IMR-90 (cell line): ENCODE data around the gene UNC79. TPM values are rescaled to one million over a fixed set of nuclear protein-coding genes. Genes with fewer than 3 reads are reported as not detected.

ENCODE experiments used
- ATAC-seq: fragments of 200-7000 bp; cut with Tn5 transposase; 2 replicates; pipeline ENCODE4 v1.9.1; 2020; ENCODE audit warnings: low read depth, mild to moderate bottlenecking, moderate library complexity
- BruUV-seq: library from RNA; stranded (reverse); fragments of 400-500 nt; replicated peaks from 2 replicates; lab custom pipeline; 2021; lab: Mats Ljungman, UMichigan
- CTCF ChIA-PET: fragments of 300-600 bp; formaldehyde crosslinking; extraction: SDS; loops from one replicate; lab custom pipeline; 2021; ENCODE audit warnings: antibody characterized with exemption; lab: Yijun Ruan, JAX
- POLR2A ChIA-PET: fragments of 300-600 bp; sonication (Branson Sonifier 250); formaldehyde crosslinking; loops from one replicate; lab custom pipeline; 2022; ENCODE audit warnings: antibody characterized with exemption; ENCODE audit not compliant: unreplicated experiment; lab: Charles Lee
- DNase-seq: peaks from one replicate; pipeline ENCODE4 v3.0.0; 2013
- H2AFZ ChIP-seq: replicated peaks from 2 replicates; pipeline ENCODE3; 2013; ENCODE audit warnings: low read length, mild to moderate bottlenecking; ENCODE audit not compliant: poor library complexity
- H2AK5ac ChIP-seq: 2 replicates; pipeline ENCODE4 v1.6.1; 2013; ENCODE audit warnings: low read depth, low read length, inconsistent platforms
- H2AK9ac ChIP-seq: replicated peaks from 2 replicates; pipeline ENCODE3; 2013; ENCODE audit warnings: mild to moderate bottlenecking, low read depth, low read length, moderate library complexity; ENCODE audit not compliant: poor library complexity
- H2BK120ac ChIP-seq: 2 replicates; pipeline ENCODE4 v1.6.1; 2013; ENCODE audit warnings: low read depth, low read length, inconsistent platforms
- H2BK15ac ChIP-seq: 3 replicates; pipeline ENCODE4 v1.6.1; 2013; ENCODE audit warnings: low read depth, low read length, inconsistent platforms
- H2BK20ac ChIP-seq: 2 replicates; pipeline ENCODE4 v1.6.1; 2013; ENCODE audit warnings: low read depth, mild to moderate bottlenecking, inconsistent platforms, low read length, moderate library complexity
- H2BK5ac ChIP-seq: 2 replicates; pipeline ENCODE4 v1.6.1; 2013; ENCODE audit warnings: mild to moderate bottlenecking, low read depth, low read length, inconsistent platforms; ENCODE audit not compliant: poor library complexity, severe bottlenecking
- H3K14ac ChIP-seq: replicated peaks from 2 replicates; pipeline ENCODE4 v1.6.1; 2013; ENCODE audit warnings: low read depth, low read length, inconsistent platforms
- H3K18ac ChIP-seq: 2 replicates; pipeline ENCODE4 v1.6.1; 2013; ENCODE audit warnings: low read depth, low read length, control low read depth
- H3K23ac ChIP-seq: 2 replicates; pipeline ENCODE4 v1.6.1; 2013; ENCODE audit warnings: low read depth, low read length, inconsistent platforms
- H3K27ac ChIP-seq: 2 replicates; pipeline ENCODE4 v1.5.1; 2013; ENCODE audit warnings: mild to moderate bottlenecking, control low read depth, low read length; ENCODE audit not compliant: insufficient read depth
- H3K27me3 ChIP-seq: 2 replicates; pipeline ENCODE4 v1.6.1; 2013; ENCODE audit warnings: low read length; ENCODE audit not compliant: control insufficient read depth, insufficient read depth
- H3K36me3 ChIP-seq: 2 replicates; pipeline ENCODE4 v1.6.1; 2013; ENCODE audit warnings: low read length, mixed read lengths; ENCODE audit not compliant: control insufficient read depth, insufficient read depth
- H3K4ac ChIP-seq: 2 replicates; pipeline ENCODE4 v1.6.1; 2013; ENCODE audit warnings: low read depth, low read length, inconsistent platforms
- H3K4me1 ChIP-seq: 2 replicates; pipeline ENCODE4 v1.6.1; 2013; ENCODE audit warnings: low read length, mixed read lengths; ENCODE audit not compliant: control insufficient read depth, insufficient read depth
- H3K4me2 ChIP-seq: 2 replicates; pipeline ENCODE4 v1.6.1; 2013; ENCODE audit warnings: low read depth, mild to moderate bottlenecking, control low read depth, low read length, moderate library complexity
- H3K4me3 ChIP-seq: 2 replicates; pipeline ENCODE4 v1.5.1; 2013; ENCODE audit warnings: low read depth, mild to moderate bottlenecking, control low read depth, low read length, moderate library complexity; ENCODE audit not compliant: insufficient read depth
- H3K56ac ChIP-seq: 2 replicates; pipeline ENCODE4 v1.6.1; 2013; ENCODE audit warnings: low read length, inconsistent platforms; ENCODE audit not compliant: insufficient read depth; ENCODE audit errors: extremely low read depth
- H3K79me1 ChIP-seq, 2 experiments: 2 replicates each; pipeline ENCODE4 v1.6.1; 2013; ENCODE audit warnings: low read length in 2 of 2, inconsistent platforms in 1 of 2, low read depth in 1 of 2
- H3K9ac ChIP-seq: 2 replicates; pipeline ENCODE4 v1.6.1; 2013; ENCODE audit warnings: low read depth, low read length, control low read depth
- H3K9me1 ChIP-seq: 2 replicates; pipeline ENCODE4 v1.6.1; 2013; ENCODE audit warnings: low read length, inconsistent platforms; ENCODE audit not compliant: insufficient read depth
- H3K9me3 ChIP-seq: 2 replicates; pipeline ENCODE4 v1.6.1; 2013; ENCODE audit warnings: low read length; ENCODE audit not compliant: control insufficient read depth, insufficient read depth
- H4K20me1 ChIP-seq: 2 replicates; pipeline ENCODE4 v1.6.1; 2013; ENCODE audit warnings: low read length, inconsistent platforms; ENCODE audit not compliant: insufficient read depth
- H4K5ac ChIP-seq: 2 replicates; pipeline ENCODE4 v1.6.1; 2013; ENCODE audit warnings: mild to moderate bottlenecking, low read depth, low read length, control low read depth
- H4K8ac ChIP-seq, 2 experiments: 2 replicates each; pipeline ENCODE4 v1.6.1; 2013; ENCODE audit warnings: low read depth in 2 of 2, low read length in 2 of 2, control low read depth in 1 of 2, inconsistent platforms in 1 of 2
- H4K91ac ChIP-seq: 2 replicates; pipeline ENCODE4 v1.6.1; 2013; ENCODE audit warnings: low read depth, low read length, inconsistent platforms; ENCODE audit not compliant: insufficient read depth
- BHLHE40 ChIP-seq: fragments of 150-350 bp; IDR thresholded peaks from 2 replicates; pipeline ENCODE4 v1.6.1; 2016; ENCODE audit warnings: mild to moderate bottlenecking, low read depth, low read length
- MAFK ChIP-seq: IDR thresholded peaks from 2 replicates; pipeline ENCODE4 v1.6.1; 2012; ENCODE audit warnings: low read depth, low read length, improper control_type of control experiment
- MAZ ChIP-seq: IDR thresholded peaks from 2 replicates; pipeline ENCODE4 v1.6.1; 2012; ENCODE audit warnings: low read depth, mild to moderate bottlenecking, low read length, improper control_type of control experiment, moderate library complexity, borderline replicate concordance
- RFX5 ChIP-seq: IDR thresholded peaks from 2 replicates; pipeline ENCODE4 v1.8.0; 2012; ENCODE audit warnings: low read depth, mild to moderate bottlenecking, low read length, moderate library complexity
- SMC3 ChIP-seq: fragments of 150-350 bp; IDR thresholded peaks from 2 replicates; pipeline ENCODE4 v1.6.1; 2016; ENCODE audit warnings: low read depth, mild to moderate bottlenecking, antibody characterized with exemption, low read length, moderate library complexity
- WGBS, 2 experiments: methylation state at CpG; one replicate each; pipeline versions ENCODE4 v1.1.5 to v1.1.7; 2013; ENCODE audit warnings: missing lambda C conversion rate in 2 of 2; ENCODE audit not compliant: insufficient read length in 1 of 2; ENCODE audit errors: extremely low coverage in 2 of 2; 5-methylcytosine and 5-hydroxymethylcytosine counted together
- dilution Hi-C: fragments of 300-500 bp; cut with HindIII; formaldehyde crosslinking; loops from one replicate; pipeline ENCODE4 v1.14.3; 2018; ENCODE audit warnings: low sequenced_read_pairs; ENCODE audit not compliant: unreplicated experiment
- in situ Hi-C: fragments of 300-500 bp; cut with MboI; formaldehyde crosslinking; loops from 3 replicates; pipeline ENCODE4 v1.14.3; 2019; ENCODE audit warnings: low sequenced_read_pairs, inconsistent platforms, mixed read lengths
- intact Hi-C: fragments of 100-400 bp; cut with micrococcal nuclease; formaldehyde crosslinking; loops from 2 replicates; pipeline ENCODE4 v1.10.0; 2022
- polyA plus RNA-seq, 3 experiments: library from polyadenylated mRNA; depleted of rRNA; stranded (reverse); fragments of >200 nt; gene quantifications; 2 replicates each; pipeline ENCODE4 v1.2.3, GENCODE V29; 2012; ENCODE audit warnings: low replicate concordance in 1 of 3
- total RNA-seq: library from RNA; depleted of rRNA; stranded (reverse); fragments of >200 nt; gene quantifications from 2 replicates; pipeline ENCODE4 v1.2.3, GENCODE V29; 2012

Gene UNC79
- total and polyA plus RNA-seq, 2 of the 4 experiments (the other 2 are of a cell fraction) = under 0.01 TPM

- intact Hi-C loops = no loop called here
- Histone ChIP-seq H3K56ac (no peak overlapping the region), H4K5ac (no peak overlapping the region), H2BK120ac (no peak overlapping the region), H3K27me3 (no peaks in the 10 kb centered on the region), H3K23ac (no peak overlapping the region), H3K4me1 (no peaks in the 10 kb centered on the region), H3K14ac (no peak overlapping the region), H3K9me3 (peaks cover 11% of the 10 kb centered on the region), H3K4me2 (no peak overlapping the region), H3K9me1 (no peaks in the 10 kb centered on the region), H3K9ac (no peak overlapping the region), H2AK5ac (no peak overlapping the region), H4K91ac (no peak overlapping the region), H3K4me3 (no peak overlapping the region), H3K36me3 (no peaks in the 10 kb centered on the region), H3K79me1 (no peaks in the 10 kb centered on the region), H4K20me1 (no peaks in the 10 kb centered on the region), H2AFZ (no peak overlapping the region), H2AK9ac (no peak overlapping the region), H2BK5ac (no peak overlapping the region), H3K4ac (no peak overlapping the region), H2BK15ac (no peak overlapping the region), H3K18ac (no peak overlapping the region), H2BK20ac (no peak overlapping the region), H4K8ac (no peak overlapping the region), H3K27ac (no peak overlapping the region)
- ChIA-PET POLR2A (no interaction called here), CTCF (no interaction called here)
- no TSS peak for BruUV-seq
- no CpG with 5 or more reads among the region's 6 CpGs for WGBS, 2 experiments
- ATAC-seq (no peak), DNase-seq (no peak)
- TF ChIP-seq MAZ (no peak), BHLHE40 (no peak), MAFK (no peak), RFX5 (no peak), SMC3 (no peak)
- in situ Hi-C loops = no loop called here
- dilution Hi-C loops = no loop called here
Observed at GRCh38 chr14:93703941-93704340, 273.2 kb downstream of the UNC79 start.
